ENCODE measurements around the gene RCOR1. TPM values are rescaled to one million over a fixed set of nuclear protein-coding genes. Genes with fewer than 3 reads are reported as not detected.
"Not testable (repeated sequence)": the region's sequence is repeated elsewhere in the genome, so short reads cannot be mapped to it uniquely, and the experiment has no call there.

RCOR1 gene
- total RNA-seq, 1 experiment from 2014 or later = 33.6 TPM

GRCh38 chr14:102630881-102631280, 38.4 kb downstream of the RCOR1 start:
- no peaks in the 10 kb centered on the region for H3K27me3 ChIP-seq (replicated peaks; ENCODE audit: control insufficient read depth, insufficient read depth, low read length)
- Mint-ChIP-seq H3K27ac (ENCODE audit: unreplicated experiment) (peak overlapping the region; percentile 39), H3K9me3 (ENCODE audit: unreplicated experiment) (no peaks in the 10 kb centered on the region), H3K27me3 (ENCODE audit: insufficient read depth, unreplicated experiment) (no peaks in the 10 kb centered on the region), H3K4me3 (ENCODE audit: unreplicated experiment) (no peak overlapping the region), H3K4me1 (ENCODE audit: low read depth, unreplicated experiment) (peaks cover 19% of the 10 kb centered on the region), H3K36me3 (ENCODE audit: insufficient read depth, unreplicated experiment) (peaks cover 15% of the 10 kb centered on the region)
- no peaks in the 10 kb centered on the region for H3K9me3 ChIP-seq
- ChIA-PET POLR2A (interaction anchor here (0.6 kb wide), 1 partner anchor 172 kb away, joined by 3 read pairs; no protein-coding TSS in a partner anchor), CTCF (no interaction called here)
- TF ChIP-seq, protein P1, sequence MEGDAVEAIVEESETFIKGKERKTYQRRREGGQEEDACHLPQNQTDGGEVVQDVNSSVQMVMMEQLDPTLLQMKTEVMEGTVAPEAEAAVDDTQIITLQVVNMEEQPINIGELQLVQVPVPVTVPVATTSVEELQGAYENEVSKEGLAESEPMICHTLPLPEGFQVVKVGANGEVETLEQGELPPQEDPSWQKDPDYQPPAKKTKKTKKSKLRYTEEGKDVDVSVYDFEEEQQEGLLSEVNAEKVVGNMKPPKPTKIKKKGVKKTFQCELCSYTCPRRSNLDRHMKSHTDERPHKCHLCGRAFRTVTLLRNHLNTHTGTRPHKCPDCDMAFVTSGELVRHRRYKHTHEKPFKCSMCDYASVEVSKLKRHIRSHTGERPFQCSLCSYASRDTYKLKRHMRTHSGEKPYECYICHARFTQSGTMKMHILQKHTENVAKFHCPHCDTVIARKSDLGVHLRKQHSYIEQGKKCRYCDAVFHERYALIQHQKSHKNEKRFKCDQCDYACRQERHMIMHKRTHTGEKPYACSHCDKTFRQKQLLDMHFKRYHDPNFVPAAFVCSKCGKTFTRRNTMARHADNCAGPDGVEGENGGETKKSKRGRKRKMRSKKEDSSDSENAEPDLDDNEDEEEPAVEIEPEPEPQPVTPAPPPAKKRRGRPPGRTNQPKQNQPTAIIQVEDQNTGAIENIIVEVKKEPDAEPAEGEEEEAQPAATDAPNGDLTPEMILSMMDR (IDR thresholded peaks at IDR 0.05; ENCODE audit: insufficient read depth in 1 of 2, low read depth in 1 of 2, low read length in 1 of 2, severe bottlenecking in 1 of 2, unreplicated experiment in 1 of 2) = no peak
- peaks cover 19% of the 10 kb centered on the region; the same call in 1 of the 2 replicates for H3K4me1 ChIP-seq
- DNase-seq = no peak
- H3K4me3 ChIP-seq (ENCODE audit: low read depth, low read length) = no peak overlapping the region
- intact Hi-C loops (cut with micrococcal nuclease; ENCODE audit: unreplicated experiment) = no loop called here
- BruUV-seq (replicated peaks) = TSS peak; percentile 74
- no peaks in the 10 kb centered on the region for H3K36me3 ChIP-seq (ENCODE audit: control insufficient read depth, insufficient read depth, low read length)

DNA sequence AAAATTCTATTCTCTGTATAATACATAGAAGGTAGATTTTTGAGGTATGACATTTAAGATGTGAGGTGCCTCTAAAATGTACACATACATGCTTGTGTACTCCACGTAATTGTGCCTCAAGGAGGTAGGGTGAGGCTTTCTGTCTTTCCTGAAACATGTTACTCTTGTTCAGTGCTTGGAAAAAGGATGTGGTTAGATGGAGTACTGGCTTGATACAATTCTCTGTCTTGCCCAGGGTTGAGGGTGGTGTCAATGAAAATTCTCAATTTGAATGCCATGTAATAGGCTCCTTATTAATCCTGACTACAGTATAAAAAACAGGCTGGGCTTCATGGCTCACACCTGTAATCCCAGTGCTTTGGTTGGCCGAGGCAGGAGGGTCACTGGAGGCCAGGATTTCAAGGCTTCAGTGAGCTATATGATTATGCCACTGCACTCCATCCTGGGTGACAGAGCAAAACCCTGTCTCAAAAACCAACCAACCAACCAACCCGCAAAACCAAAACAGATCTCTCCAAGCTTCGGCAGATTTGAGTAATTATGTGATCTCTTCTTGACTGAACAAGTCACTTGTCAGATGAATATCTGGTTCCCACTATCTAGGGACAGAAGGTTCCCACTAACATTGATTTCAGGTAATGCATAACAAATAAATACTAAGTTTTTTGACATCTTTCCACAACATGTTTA, 41.6 kb downstream of the RCOR1 start:
- ChIA-PET CTCF (interaction anchor here (0.6 kb wide), 1 partner anchor 1286 kb away, joined by 5 read pairs; no protein-coding TSS in a partner anchor), POLR2A (no interaction called here)
- TF ChIP-seq, protein P1 (IDR thresholded peaks at IDR 0.05; ENCODE audit: insufficient read depth in 1 of 2, low read depth in 1 of 2, low read length in 1 of 2, severe bottlenecking in 1 of 2, unreplicated experiment in 1 of 2) = no peak
- no TSS peak for BruUV-seq (replicated peaks)
- Histone ChIP-seq H3K36me3 (ENCODE audit: control insufficient read depth, insufficient read depth, low read length) (no peaks in the 10 kb centered on the region), H3K4me3 (ENCODE audit: low read depth, low read length) (no peak overlapping the region), H3K9me3 (no peaks in the 10 kb centered on the region), H3K4me1 (peaks cover 19% of the 10 kb centered on the region; the same call in 1 of the 2 replicates), H3K27me3 (replicated peaks; ENCODE audit: control insufficient read depth, insufficient read depth, low read length) (no peaks in the 10 kb centered on the region)
- intact Hi-C loops (cut with micrococcal nuclease; ENCODE audit: unreplicated experiment) = no loop called here
- H3K4me1 Mint-ChIP-seq (ENCODE audit: low read depth, unreplicated experiment) = peaks cover 14% of the 10 kb centered on the region
- DNase-seq = no peak
- no peak overlapping the region for H3K27ac Mint-ChIP-seq (ENCODE audit: unreplicated experiment)
- no peak overlapping the region for H3K4me3 Mint-ChIP-seq (ENCODE audit: unreplicated experiment)
- no peaks in the 10 kb centered on the region for H3K27me3 Mint-ChIP-seq (ENCODE audit: insufficient read depth, unreplicated experiment)
- H3K36me3 Mint-ChIP-seq (ENCODE audit: insufficient read depth, unreplicated experiment) = peaks cover 8% of the 10 kb centered on the region
- H3K9me3 Mint-ChIP-seq (ENCODE audit: unreplicated experiment) = no peaks in the 10 kb centered on the region

- H3K27me3 Mint-ChIP-seq (ENCODE audit: insufficient read depth, unreplicated experiment); H3K4me1 Mint-ChIP-seq (ENCODE audit: low read depth, unreplicated experiment); BruUV-seq (replicated peaks); H3K36me3 ChIP-seq (ENCODE audit: control insufficient read depth, insufficient read depth, low read length); H3K36me3 Mint-ChIP-seq (ENCODE audit: insufficient read depth, unreplicated experiment); H3K4me1 ChIP-seq; H3K9me3 Mint-ChIP-seq (ENCODE audit: unreplicated experiment); DNase-seq; H3K4me3 ChIP-seq (ENCODE audit: low read depth, low read length); H3K27ac Mint-ChIP-seq (ENCODE audit: unreplicated experiment); H3K27me3 ChIP-seq (replicated peaks; ENCODE audit: control insufficient read depth, insufficient read depth, low read length); H3K9me3 ChIP-seq; POLR2A ChIA-PET; intact Hi-C loops (cut with micrococcal nuclease; ENCODE audit: unreplicated experiment); H3K4me3 Mint-ChIP-seq (ENCODE audit: unreplicated experiment): not testable (repeated sequence)
- CTCF ChIA-PET = interaction anchor here (0.7 kb wide), 1 partner anchor 15 kb away, joined by 3 read pairs; no protein-coding TSS in a partner anchor
These were observed 47.2 kb downstream of the RCOR1 start for GRCh38 chr14:102639611-102640010.
